Midbrain (tissue), 1 donor: Measurements from ENCODE around the gene ERBIN.
"Not testable (repeated sequence)": the region's sequence is repeated elsewhere in the genome, so short reads cannot be mapped to it uniquely, and the experiment has no call there.

Experiments
- DNase-seq: peaks from one replicate; lab custom pipeline; 2025; lab: John Stamatoyannopoulos, UW

Gene ERBIN

DNA sequence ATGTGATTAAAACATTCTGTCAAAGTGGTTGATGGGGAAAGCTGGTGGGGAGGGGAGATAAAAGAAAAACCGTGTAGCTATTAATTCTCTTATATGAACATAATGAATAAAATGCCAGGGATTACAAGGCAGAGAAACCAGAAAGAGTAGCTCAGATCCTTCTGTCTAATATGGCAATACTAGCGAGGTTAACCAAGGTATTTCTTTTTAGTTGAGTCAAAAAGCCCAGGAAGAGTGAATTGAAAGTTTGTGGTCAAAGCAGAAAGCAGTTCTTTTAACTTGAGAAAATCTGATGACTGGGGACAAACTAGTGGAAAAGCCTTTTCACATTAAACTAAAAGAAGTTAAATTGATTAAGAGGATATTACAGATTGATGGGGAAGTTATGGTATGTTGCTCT lies 76.0 kb downstream of the ERBIN start:
- no peak for DNase-seq

DNA sequence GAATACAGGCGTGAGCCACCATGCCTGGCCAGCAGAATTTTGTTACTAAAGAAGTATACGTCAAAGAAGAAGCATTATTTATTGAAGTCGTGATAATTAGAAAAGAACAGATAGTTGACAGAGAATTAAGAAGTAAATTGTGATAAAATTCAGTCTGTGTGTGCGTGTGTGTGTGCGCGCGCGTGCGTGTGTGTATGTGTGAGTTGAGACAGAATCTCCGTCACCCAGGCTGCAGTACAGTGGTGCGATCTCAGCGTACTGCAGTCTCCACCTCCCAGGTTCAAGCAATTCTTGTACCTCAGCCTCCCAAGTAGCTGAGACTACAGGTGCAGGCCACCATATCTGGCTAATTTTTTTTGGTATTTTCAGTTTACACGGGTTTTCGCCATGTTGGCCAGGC lies 77.8 kb downstream of the ERBIN start:
- DNase-seq, result no peak

DNA sequence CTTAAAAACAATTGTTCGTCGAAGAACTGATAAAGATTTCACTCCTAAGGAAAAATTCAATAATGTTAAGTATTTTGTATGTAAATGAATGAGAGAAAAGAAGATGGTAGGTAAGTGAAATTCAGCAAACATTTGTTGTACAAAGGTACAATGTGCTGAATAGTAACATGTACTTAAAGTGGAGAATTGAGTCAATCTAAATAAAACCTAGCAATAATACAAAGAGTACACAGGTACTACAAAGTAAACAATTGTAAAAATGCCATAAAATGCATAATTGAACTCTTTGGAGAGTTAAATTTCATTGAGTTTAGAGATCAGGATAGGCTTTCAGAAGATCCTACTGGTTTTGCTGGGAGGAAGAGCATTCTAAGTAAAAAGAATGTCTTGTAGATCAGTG lies 82.9 kb downstream of the ERBIN start:
- no peak for DNase-seq

DNA sequence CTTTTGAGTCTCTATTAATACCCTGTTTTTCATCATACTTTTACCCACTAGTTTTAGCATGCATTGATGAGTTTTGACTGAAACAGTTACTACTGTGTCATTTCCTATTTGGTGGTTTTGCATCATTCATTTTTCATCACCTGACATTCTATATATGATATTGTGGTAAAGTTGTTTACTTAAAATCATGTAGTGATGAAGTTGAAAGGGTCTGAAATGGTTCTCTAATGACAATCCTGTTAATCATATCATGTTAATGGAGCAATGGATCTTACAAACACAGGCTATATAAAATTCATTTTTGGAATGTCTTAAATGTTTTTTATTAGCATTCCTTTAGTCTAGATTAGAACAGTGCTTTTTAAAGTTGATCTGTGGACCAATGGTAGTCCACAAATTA lies 84.1 kb downstream of the ERBIN start:
- DNase-seq, result no peak

DNA sequence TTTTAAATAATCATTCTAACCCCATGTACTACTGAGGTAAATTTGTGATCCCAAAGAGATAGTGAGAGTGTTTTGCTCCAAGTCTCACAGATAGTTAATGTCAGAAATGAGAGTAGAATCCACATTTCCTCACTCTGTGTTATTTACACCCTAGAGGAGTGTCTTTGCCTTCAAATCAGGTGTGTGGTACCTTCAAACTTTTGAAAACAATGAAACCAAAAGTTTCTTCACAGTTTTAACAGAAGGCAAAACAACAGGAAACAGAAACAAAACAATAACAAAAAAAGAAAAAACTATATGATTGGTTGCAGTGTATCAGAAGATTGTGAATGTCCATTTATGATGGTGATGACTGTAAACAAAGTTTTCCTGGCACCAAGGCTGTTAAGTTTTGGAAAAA lies 85.9 kb downstream of the ERBIN start:
- DNase-seq, result no peak

DNA sequence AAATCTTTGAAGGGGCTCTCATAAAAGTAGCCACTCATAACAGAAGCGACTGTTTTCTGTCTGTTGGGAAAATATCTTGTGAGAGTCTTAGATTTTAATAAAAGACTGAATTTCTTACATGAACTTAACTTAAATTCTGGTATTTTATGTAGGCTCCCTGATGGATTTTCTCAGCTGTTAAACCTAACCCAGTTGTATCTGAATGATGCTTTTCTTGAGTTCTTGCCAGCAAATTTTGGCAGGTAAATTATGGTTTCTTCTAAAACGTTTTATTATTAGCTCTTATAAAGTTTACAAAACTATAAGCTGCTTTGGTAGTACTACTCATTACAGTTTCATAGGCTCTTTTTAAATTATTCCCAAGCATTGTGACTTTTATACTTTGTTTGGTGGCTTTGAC lies 87.0 kb downstream of the ERBIN start:
- no peak for DNase-seq

DNA sequence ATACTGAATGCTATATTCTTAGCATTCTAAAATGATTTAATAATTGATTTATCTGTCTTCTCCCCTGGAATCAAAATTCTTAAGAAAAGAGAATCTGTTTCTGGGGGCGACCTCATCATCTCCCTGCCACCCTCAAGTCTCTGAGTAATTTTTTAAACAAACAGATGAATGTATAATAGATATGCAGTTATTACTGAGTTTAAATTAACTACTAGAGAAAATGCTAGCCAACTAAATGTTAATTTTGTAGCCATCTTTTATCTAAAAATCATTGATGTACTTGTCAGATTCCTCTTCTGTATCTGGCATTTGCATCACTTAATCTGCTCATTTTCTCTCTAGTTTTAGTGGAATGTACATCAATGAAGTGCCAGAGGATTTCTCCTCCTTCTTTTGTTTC lies 87.5 kb downstream of the ERBIN start:
- no peak for DNase-seq

DNA sequence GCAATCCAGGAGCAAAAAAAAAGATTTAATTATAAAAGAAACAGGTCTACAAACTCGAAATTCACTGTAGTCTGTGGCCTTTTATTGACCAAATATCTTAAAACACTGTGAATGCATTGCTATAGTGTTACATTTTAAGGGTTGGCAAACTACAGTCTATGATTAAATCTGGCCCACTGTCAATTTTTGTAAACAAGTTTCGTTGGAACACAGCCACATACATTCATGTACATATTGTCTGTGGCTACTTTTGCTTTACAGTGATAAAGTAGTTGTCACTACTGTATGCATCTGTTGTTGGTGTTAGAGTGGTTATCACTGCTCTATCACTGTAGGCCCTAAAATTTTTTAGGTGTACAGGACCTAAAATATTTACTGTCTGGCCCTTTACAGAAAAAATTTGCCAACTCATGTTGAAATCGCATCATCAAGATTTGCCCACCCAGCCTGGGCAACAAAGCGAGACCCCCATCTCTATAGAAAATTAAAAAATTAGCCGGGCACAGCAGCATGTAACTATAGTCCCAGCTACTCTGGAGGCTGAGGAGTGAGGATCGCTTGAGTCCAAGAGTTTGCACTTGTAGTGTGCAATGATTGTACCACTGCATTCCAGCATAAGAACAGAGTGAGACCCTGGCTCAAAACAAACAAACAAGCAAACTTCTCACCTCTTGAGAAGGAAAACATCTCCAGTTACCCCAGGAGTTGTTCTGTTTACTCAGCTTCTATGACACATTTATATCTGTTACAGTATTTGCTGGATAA lies 89.0 kb downstream of the ERBIN start:
- DNase-seq, result no peak

DNA sequence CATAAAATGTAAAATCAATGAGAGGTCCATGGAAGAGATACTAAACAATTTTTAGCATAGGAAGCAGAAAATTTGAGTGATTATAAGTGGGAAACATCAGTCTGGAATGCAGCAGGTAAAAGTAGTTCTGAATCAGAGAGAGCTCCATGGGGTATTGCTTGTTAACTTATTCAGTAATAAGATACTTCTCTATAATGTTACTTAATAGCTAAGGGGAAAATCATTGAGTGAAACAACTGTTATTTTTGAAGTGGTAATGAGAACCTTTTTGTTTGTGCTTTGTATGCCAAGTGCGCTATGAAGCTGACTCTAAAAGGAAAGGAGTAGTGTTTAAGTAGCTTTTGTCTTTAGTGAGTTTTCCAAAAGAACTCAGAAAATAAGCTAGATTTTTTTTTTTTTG lies 95.2 kb downstream of the ERBIN start:
- no peak for DNase-seq

DNA sequence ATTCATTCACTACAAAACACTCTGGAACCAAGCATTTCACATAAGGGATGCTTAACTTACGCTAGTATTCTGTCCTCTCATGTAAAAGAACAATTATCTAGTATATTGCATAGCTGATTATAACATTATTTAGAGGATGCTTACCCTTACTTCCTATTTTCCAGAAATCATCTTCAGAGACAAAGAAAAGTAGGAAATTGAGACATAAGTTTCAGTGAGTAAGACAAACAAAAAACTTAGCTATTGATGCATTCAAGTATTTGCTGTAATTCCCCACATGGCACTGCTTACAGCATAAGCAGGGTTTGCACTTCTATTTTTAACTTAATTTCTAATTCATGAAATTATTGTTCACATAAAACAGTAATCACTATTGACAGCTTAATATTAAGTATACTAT lies 112.9 kb downstream of the ERBIN start:
- DNase-seq, result no peak

DNA sequence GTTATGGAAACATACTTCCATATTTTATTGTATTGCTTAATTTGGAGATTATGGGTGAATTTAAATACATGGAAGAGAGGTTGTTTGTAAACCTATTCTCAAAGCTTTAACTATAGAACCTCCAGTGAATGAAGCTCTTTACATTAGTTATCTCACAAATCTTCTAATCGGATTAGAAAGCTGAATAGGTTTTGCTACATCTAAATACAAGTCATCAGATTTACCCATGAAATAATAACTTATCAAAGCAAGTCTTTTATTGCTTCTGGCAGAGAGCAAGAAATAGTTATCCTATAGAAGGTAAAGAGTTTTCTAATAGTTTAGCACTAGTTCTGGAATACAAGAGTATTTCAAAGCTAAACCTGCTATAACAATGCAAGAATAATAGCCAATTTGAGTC lies 113.3 kb downstream of the ERBIN start:
- no peak for DNase-seq

DNA sequence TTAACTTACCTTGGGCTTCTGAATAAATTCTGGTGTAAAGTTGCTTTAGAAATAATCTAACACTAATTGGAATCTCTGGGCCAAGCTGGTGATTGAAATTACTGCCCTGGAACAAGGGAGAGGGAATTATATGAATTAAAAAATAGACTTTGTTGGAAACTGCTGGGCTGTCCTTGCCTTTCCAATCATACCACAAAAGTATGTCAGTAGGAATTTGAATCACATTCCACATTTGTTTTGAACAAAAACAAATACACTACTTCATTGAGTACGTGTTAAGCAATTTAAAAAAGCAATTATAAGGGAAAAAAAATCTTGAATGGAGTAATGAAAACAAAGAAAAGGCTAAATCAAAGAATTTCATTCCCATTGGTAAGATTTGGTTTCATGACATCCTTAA lies 115.3 kb downstream of the ERBIN start:
- no peak for DNase-seq

DNA sequence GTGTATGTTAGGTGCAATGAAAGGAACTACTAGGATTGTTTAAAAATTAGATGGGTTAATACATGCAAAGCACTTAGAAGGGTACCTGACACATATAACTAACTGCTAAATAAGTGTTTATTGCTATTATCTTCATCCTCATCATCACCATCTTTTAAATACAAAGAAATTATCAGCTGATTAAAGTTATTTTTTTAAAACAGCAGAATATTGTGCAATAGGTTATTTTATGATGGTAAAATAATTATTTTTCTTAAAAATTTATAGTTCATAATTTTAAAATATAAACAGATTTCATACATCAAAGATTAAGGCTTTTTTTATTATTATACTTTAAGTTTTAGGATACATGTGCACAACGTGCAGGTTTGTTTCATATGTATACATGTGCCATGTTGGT lies 130.9 kb downstream of the ERBIN start:
- DNase-seq, result no peak

DNA sequence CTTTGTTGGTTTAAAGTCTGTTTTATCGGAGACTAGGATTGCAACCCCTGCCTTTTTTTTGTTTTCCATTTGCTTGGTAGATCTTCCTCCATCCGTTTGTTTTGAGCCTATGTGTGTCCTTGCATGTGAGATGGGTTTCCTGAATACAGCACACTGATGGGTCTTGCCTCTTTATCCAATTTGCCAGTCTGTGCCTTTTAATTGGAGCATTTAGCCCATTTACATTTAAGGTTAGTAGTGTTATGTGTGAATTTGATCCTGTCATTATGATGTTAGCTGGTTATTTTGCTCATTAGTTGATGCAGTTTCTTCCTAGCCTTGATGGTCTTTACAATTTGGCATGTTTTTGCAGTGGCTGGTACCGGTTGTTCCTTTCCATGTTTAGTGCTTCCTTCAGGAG lies 134.9 kb downstream of the ERBIN start:
- not testable (repeated sequence) for DNase-seq

DNA sequence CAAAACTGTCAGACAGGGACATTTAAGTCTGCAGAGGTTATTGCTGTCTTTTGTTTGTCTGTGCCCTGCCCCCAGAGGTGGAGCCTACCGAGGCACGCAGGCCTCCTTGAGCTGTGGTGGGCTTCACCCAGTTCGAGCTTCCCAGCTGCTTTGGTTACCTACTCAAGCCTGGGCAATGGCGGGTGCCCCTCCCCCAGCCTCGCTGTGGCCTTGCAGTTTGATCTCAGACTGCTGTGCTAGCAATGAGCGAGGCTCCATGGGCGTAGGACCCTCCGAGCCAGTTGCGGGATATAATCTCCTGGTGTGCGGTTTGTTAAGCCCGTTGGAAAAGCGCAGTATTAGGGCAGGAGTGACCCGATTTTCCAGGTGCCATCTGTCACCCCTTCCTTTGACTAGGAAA lies 136.7 kb downstream of the ERBIN start:
- DNase-seq, result not testable (repeated sequence)

DNA sequence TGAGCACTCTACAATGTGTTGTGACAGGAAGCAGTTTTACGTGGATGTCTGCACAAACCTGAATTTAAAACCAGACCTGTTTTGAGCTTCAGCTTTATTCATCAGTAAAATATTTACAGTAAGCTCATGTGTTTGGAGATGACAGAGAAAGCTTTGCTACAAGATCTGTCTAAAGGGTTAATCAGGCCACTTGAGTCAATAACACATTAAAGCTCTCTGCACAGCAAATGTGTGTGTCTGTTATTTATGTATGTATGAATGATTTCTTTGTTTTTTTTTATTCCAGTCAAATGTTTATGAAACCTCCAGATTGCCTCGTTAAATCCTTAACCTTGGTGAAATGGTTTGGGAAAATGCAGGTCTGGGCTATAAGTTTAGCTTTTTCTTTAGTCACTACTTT lies 140.5 kb downstream of the ERBIN start:
- no peak for DNase-seq

DNA sequence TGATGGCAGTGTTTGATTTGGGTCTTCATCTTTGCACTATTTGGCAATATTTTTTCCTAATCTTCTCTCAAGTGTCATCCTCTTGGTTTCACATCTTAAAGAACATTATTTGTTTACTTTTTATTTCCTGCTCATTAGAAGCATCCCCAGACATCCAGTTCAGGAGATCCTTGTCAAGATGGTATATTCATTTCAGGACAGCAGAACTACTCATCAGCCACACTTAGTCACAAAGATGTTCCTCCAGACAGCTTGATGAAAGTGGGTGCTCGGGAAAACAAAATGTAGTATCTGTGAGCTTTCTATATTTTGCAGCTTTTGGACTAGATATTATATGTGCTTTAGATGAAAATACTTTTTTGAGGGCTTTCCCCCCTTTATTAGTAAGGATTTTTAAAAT lies 145.7 kb downstream of the ERBIN start:
- DNase-seq, result no peak

DNA sequence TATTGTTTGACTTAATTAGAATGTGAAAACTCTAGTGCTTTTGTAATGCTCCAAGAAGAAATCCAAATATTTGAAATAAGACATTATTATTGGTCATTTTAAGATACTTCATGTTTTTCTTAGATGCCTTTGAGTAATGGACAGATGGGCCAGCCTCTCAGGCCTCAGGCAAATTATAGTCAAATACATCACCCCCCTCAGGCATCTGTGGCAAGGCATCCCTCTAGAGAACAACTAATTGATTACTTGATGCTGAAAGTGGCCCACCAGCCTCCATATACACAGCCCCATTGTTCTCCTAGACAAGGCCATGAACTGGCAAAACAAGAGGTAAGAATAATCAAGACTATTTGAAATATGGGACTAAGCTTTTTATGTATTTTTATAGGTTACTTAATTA lies 148.5 kb downstream of the ERBIN start:
- no peak for DNase-seq

DNA sequence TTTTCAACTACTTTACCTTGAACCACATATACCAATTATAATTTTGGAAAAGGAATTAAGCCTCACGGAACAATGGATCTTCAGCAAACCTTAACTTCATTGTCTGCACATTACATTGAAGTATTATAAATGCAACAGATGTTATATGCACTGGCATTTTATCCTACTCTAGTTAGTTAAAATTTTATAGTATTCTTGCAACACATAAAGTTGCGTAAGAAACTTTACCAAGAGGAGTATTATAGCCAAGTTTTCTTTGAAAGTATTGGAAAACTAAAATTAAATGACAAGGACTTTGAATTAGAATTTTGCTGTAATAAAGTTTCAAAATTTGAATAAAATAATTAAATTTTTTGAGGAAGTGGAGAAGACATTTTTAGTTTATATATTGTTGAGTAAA lies 154.3 kb downstream of the ERBIN start:
- no peak for DNase-seq

DNA sequence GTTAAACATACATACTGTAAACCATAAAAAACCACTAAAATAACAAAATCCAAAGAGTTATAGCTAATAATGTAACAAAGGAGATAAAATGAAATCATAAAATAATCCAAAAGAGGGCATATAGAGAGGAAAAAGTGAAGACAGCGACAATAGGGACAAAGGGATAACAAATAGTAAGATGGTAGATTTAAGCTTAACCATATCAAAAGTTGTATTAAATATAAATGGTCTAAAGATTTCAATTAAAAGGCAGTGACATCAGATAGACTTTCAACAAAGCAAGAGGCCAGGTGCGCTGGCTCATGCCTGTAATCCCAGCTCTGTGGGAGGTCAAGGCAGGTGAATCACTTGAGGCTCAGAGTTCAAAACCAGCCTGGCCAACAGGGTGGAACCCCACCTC lies 163.0 kb downstream of the ERBIN start:
- DNase-seq, result no peak

DNA sequence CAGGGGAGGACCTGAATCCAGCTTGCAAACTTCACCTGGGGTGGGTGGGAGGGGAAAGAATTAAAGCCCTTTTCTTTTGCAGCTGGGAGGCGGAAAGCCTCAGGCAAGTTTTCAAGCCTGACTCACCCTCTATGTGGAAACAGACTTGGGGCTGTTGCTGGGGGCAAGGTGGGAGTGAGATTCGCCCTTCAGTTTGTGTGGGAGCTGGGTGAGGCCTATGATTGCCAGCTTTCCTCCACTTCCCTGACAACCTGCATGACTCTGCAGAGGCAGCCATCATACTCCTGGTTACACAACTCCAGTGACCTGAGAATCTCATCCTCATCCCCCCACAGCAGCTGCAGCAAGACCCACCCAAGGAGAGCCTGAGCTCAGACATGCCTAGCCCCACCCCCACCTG lies 174.5 kb downstream of the ERBIN start:
- no peak for DNase-seq

DNA sequence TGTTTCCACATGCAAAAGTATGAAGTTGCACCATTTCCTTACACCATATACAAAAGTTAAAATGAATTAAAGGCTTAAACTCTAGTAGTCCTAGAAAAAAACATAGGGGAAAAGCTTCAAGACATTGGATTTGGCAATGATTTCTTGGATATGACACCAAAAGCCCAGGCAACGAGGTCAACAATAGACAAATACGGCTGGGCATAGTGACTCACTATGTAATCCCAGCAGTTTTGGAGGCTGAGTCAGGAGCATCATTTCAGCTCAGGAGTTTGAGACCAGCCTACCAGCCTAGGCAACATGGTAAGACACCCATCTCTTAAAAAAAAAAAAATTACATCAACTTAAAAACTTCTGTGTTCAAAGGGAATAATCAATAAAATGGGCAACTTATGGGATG lies 186.8 kb downstream of the ERBIN start:
- no peak for DNase-seq

DNA sequence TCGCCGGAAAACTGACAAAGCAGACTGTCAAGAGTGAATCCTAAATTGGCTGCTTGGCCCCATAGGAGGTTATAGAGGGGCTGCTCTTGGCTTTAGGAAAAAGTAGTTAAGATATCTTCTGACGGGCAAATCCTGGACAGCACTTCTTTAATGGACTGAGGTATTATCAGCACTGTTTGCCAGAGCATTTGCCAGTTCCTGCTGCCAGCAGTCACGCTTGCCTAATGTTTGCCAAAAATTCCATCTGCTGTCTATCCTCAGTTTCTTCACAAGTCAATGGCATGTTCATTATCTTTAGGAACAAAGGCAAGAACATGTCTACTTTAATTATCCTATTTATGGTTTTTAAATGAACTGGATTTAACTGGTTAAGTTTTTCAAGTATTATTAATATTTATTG lies 191.9 kb downstream of the ERBIN start:
- no peak for DNase-seq

DNA sequence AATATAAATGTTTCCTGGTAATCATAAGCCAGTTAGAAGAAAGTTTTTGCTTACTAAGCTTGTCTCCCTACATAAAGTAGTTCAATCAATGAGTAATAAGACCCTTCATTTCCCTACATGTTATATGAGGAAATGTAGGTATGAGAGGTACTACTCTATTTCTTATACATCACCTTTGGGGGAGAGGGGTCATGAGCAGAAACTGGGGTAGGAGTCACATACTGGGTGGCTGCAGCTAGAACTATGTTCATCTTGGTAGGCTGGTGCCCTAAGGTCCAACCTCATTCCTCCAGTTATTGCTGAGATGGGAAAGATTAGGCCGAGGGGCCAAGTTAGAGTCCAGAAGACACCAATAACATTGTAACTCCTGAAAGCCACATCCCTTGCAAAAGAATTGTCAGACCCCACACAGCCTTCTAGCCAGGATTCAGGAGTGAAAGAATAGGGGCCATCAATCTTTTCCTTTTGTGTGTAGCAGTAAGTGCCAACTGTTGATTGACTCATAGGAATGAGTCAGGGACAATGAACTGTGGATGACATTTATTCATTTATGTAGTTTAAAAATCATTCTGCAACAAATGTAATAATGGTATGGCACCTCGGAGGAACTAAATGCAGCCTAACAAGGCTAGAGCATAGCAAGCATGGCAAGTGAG lies 196.1 kb downstream of the ERBIN start:
- DNase-seq, result no peak
